Measurements from ENCODE around the gene TFCP2L1. TPM values are rescaled to one million over a fixed set of nuclear protein-coding genes. Genes with fewer than 3 reads are reported as not detected.

Gene TFCP2L1
- total RNA-seq, 1 donor from 2014 or later: 3.1 TPM

GRCh38 chr2:121179467-121179866 lies 105.5 kb downstream of the TFCP2L1 start:
- peak; percentile 26 for DNase-seq (ENCODE audit: low spot score)

GRCh38 chr2:121178730-121179129 lies 106.3 kb downstream of the TFCP2L1 start:
- peak; percentile 26 for DNase-seq (ENCODE audit: low spot score)

GRCh38 chr2:121177896-121178295 lies 107.1 kb downstream of the TFCP2L1 start:
- peak; percentile 39 for DNase-seq (ENCODE audit: low spot score)

- peak; percentile 62 for DNase-seq (ENCODE audit: low spot score)
Measured at GRCh38 chr2:121175326-121175725, 109.7 kb downstream of the TFCP2L1 start.

- DNase-seq (ENCODE audit: low spot score): peak; percentile 59
Measured at GRCh38 chr2:121173806-121174205, 111.2 kb downstream of the TFCP2L1 start.

- DNase-seq (ENCODE audit: low spot score): peak; percentile 59
Measured at GRCh38 chr2:121173112-121173511, 111.9 kb downstream of the TFCP2L1 start.

- DNase-seq (ENCODE audit: low spot score): peak; percentile 65
Measured at GRCh38 chr2:121172456-121172855, 112.5 kb downstream of the TFCP2L1 start.

GRCh38 chr2:121171625-121172119 lies 113.3 kb downstream of the TFCP2L1 start:
- peak; percentile 9 for DNase-seq (ENCODE audit: low spot score)

GRCh38 chr2:121170577-121170976 lies 114.4 kb downstream of the TFCP2L1 start:
- no peak for DNase-seq (ENCODE audit: low spot score)

- DNase-seq (ENCODE audit: low spot score): no peak
Measured at GRCh38 chr2:121167411-121167810, 117.6 kb downstream of the TFCP2L1 start.

Other genes starting within 250 kb of the TFCP2L1 start
- gene RNU4ATAC, start 245.7 kb upstream of the TFCP2L1 start, total RNA-seq: not detected